Upper lobe of left lung (tissue), 4 donors: ENCODE data around the gene CELSR1.

Source experiments
- CTCF ChIP-seq, 6 experiments: fragments of 450-650 bp in 4 of 6; fragments of 200-600 bp in 2 of 6; sonication (generic) in 2 of 6; IDR thresholded peaks; one replicate each; pipeline ENCODE4 v1.5.1; 2016 to 2019; ENCODE audit warnings: antibody characterized with exemption in 6 of 6
- EP300 ChIP-seq, 4 donors: sonication (generic); formaldehyde crosslinking; IDR thresholded peaks; one replicate each; pipeline ENCODE4 v1.5.1; 2017; ENCODE audit warnings: antibody characterized with exemption in 4 of 4, control low read depth in 2 of 4
- POLR2AphosphoS5 ChIP-seq, 2 donors: sonication (generic); formaldehyde crosslinking; IDR thresholded peaks; one replicate each; pipeline ENCODE4 v1.5.1; 2017; ENCODE audit warnings: antibody characterized with exemption in 2 of 2

- TF ChIP-seq CTCF (IDR thresholded peaks at IDR 0.05) (no peak), POLR2AphosphoS5 (IDR thresholded peaks at IDR 0.05) (no peak), EP300 (IDR thresholded peaks at IDR 0.05) (no peak)
Observed at GRCh38 chr22:46443850-46444389, 93.5 kb downstream of the CELSR1 start.
